Hepatocyte (in vitro differentiated cells): ENCODE measurements around the gene TLR9. TPM values are rescaled to one million over a fixed set of nuclear protein-coding genes. Genes with fewer than 3 reads are reported as not detected.

Experiments
- DNase-seq: peaks from one replicate; pipeline ENCODE4 v3.0.0-alpha.2; 2016; ENCODE audit warnings: low spot score
- H2AFZ ChIP-seq: fragments of 200-600 bp; sonication (generic); 2 replicates; pipeline ENCODE4 v1.6.0; 2016; ENCODE audit warnings: antibody characterized with exemption, mild to moderate bottlenecking
- H3K27ac ChIP-seq: fragments of 200-600 bp; sonication (generic); 2 replicates; pipeline ENCODE4 v1.5.1; 2016; ENCODE audit warnings: mild to moderate bottlenecking
- H3K27me3 ChIP-seq: fragments of 200-600 bp; sonication (generic); 2 replicates; pipeline ENCODE4 v1.6.1; 2016
- H3K36me3 ChIP-seq: fragments of 200-600 bp; sonication (generic); replicated peaks from 2 replicates; pipeline ENCODE4 v1.5.1; 2016; ENCODE audit warnings: low read depth; ENCODE audit not compliant: insufficient read depth
- H3K4me1 ChIP-seq: fragments of 200-600 bp; sonication (generic); 2 replicates; pipeline ENCODE4 v1.5.1; 2016; ENCODE audit warnings: mild to moderate bottlenecking, moderate library complexity; ENCODE audit not compliant: insufficient read depth
- H3K4me2 ChIP-seq: fragments of 200-600 bp; sonication (generic); 2 replicates; pipeline ENCODE4 v1.6.0; 2016
- H3K4me3 ChIP-seq: fragments of 200-600 bp; sonication (generic); 2 replicates; pipeline ENCODE4 v1.5.1; 2016; ENCODE audit warnings: mild to moderate bottlenecking
- H3K79me2 ChIP-seq: fragments of 200-600 bp; sonication (generic); 2 replicates; pipeline ENCODE4 v1.6.0; 2017; ENCODE audit warnings: mild to moderate bottlenecking
- H3K9me2 ChIP-seq: fragments of 200-600 bp; sonication (generic); replicated peaks from 2 replicates; pipeline ENCODE4 v1.6.0; 2017; ENCODE audit warnings: mild to moderate bottlenecking; ENCODE audit not compliant: insufficient read depth
- H3K9me3 ChIP-seq: fragments of 200-600 bp; sonication (generic); 2 replicates; pipeline ENCODE4 v1.5.1; 2016; ENCODE audit warnings: low read depth, mild to moderate bottlenecking
- H4K20me1 ChIP-seq: fragments of 200-600 bp; sonication (generic); 2 replicates; pipeline ENCODE4 v1.6.0; 2016; ENCODE audit warnings: mild to moderate bottlenecking; ENCODE audit not compliant: insufficient read depth, poor library complexity, severe bottlenecking
- CTCF ChIP-seq: fragments of 200-600 bp; sonication (generic); IDR thresholded peaks from 2 replicates; pipeline ENCODE4 v1.5.1; 2016; ENCODE audit warnings: antibody characterized with exemption, mild to moderate bottlenecking; ENCODE audit not compliant: poor library complexity
- EZH2 ChIP-seq: fragments of 200-600 bp; sonication (generic); IDR thresholded peaks from 2 replicates; pipeline ENCODE4 v1.6.1; 2016; ENCODE audit warnings: antibody characterized with exemption, mild to moderate bottlenecking, borderline replicate concordance
- EZH2phosphoT487 ChIP-seq: fragments of 200-600 bp; sonication (generic); IDR thresholded peaks from one replicate; pipeline ENCODE4 v1.6.1; 2018; ENCODE audit warnings: antibody characterized with exemption, mild to moderate bottlenecking, low read depth, moderate library complexity; ENCODE audit not compliant: unreplicated experiment, severe bottlenecking
- WGBS: methylation state at CpG from one replicate; pipeline ENCODE4 v1.1.6; 2016; ENCODE audit warnings: low lambda C conversion rate; ENCODE audit errors: missing lambda C conversion rate; 5-methylcytosine and 5-hydroxymethylcytosine counted together
- polyA plus RNA-seq: library from polyadenylated mRNA; unstranded; fragments of >200 nt; fragmentation: Nextera tagmentation; extraction: Ambion mirVana; gene quantifications from 2 replicates; pipeline ENCODE4 v1.2.1, GENCODE V29; 2016
- total RNA-seq: library from RNA; depleted of rRNA; stranded (reverse); fragments of >200 nt; gene quantifications from 2 replicates; pipeline ENCODE4 v1.2.3, GENCODE V29; 2014

Gene TLR9
- total and polyA plus RNA-seq, 2 experiments from 2014 or later, result not detected

- 94% methylated on average over 6 of the region's 6 CpGs for WGBS
- no peaks in the 10 kb centered on the region for H3K79me2 ChIP-seq
- peaks cover 19% of the 10 kb centered on the region for H3K4me1 ChIP-seq
- H3K9me2 ChIP-seq, result no peaks in the 10 kb centered on the region
- H3K9me3 ChIP-seq, result no peaks in the 10 kb centered on the region
- TF ChIP-seq EZH2phosphoT487 (no peak), EZH2 (no peak), CTCF (no peak)
- H2AFZ ChIP-seq, result no peak overlapping the region
- H3K36me3 ChIP-seq, result no peaks in the 10 kb centered on the region
- no peaks in the 10 kb centered on the region for H3K27me3 ChIP-seq
- no peak for DNase-seq
- H4K20me1 ChIP-seq, result no peaks in the 10 kb centered on the region
- H3K27ac ChIP-seq, result no peak overlapping the region
- no peak overlapping the region for H3K4me3 ChIP-seq
- no peak overlapping the region for H3K4me2 ChIP-seq
Measured at GRCh38 chr3:52249683-52250082, 24.2 kb upstream of the TLR9 start.

- H3K9me3 ChIP-seq, result no peaks in the 10 kb centered on the region
- peak; percentile 29 for DNase-seq
- no peaks in the 10 kb centered on the region for H4K20me1 ChIP-seq
- H3K4me3 ChIP-seq, result no peak overlapping the region
- no peak for TF ChIP-seq EZH2phosphoT487
- H3K79me2 ChIP-seq, result no peaks in the 10 kb centered on the region
- no peak overlapping the region for H3K4me2 ChIP-seq
- no peak overlapping the region for H3K27ac ChIP-seq
- H3K9me2 ChIP-seq, result no peaks in the 10 kb centered on the region
- H3K27me3 ChIP-seq, result no peaks in the 10 kb centered on the region
- no peak overlapping the region for H2AFZ ChIP-seq
- peaks cover 21% of the 10 kb centered on the region for H3K4me1 ChIP-seq
- no peaks in the 10 kb centered on the region for H3K36me3 ChIP-seq
- 84% methylated on average over 10 of the region's 10 CpGs for WGBS
Measured at GRCh38 chr3:52248816-52249547, 23.5 kb upstream of the TLR9 start.

- Histone ChIP-seq H3K27me3 (no peaks in the 10 kb centered on the region), H3K4me2 (no peak overlapping the region), H3K9me2 (no peaks in the 10 kb centered on the region), H3K9me3 (no peaks in the 10 kb centered on the region), H2AFZ (no peak overlapping the region), H3K36me3 (no peaks in the 10 kb centered on the region), H3K4me3 (no peak overlapping the region), H3K27ac (no peak overlapping the region), H3K4me1 (peaks cover 17% of the 10 kb centered on the region), H3K79me2 (no peaks in the 10 kb centered on the region), H4K20me1 (no peaks in the 10 kb centered on the region)
- no peak for DNase-seq
- TF ChIP-seq EZH2, result no peak
- TF ChIP-seq CTCF, result no peak
- TF ChIP-seq EZH2phosphoT487, result no peak
- WGBS, result 95% methylated on average over 10 of the region's 10 CpGs
Measured at GRCh38 chr3:52248165-52248541, 22.7 kb upstream of the TLR9 start.

- H3K9me3 ChIP-seq, result no peaks in the 10 kb centered on the region
- no peak overlapping the region for H3K4me3 ChIP-seq
- H3K9me2 ChIP-seq, result no peaks in the 10 kb centered on the region
- DNase-seq, result peak; percentile 4
- no peak overlapping the region for H3K4me2 ChIP-seq
- no peak for TF ChIP-seq EZH2
- no peak for TF ChIP-seq CTCF
- TF ChIP-seq EZH2phosphoT487, result no peak
- H3K27ac ChIP-seq, result no peak overlapping the region
- no peaks in the 10 kb centered on the region for H4K20me1 ChIP-seq
- no peaks in the 10 kb centered on the region for H3K36me3 ChIP-seq
- WGBS, result 90% methylated on average over 7 of the region's 7 CpGs
- no peak overlapping the region for H2AFZ ChIP-seq
- H3K79me2 ChIP-seq, result no peaks in the 10 kb centered on the region
- peaks cover 17% of the 10 kb centered on the region for H3K4me1 ChIP-seq
- H3K27me3 ChIP-seq, result no peaks in the 10 kb centered on the region
Measured at GRCh38 chr3:52247409-52248164, 22.1 kb upstream of the TLR9 start.
